Measurements from ENCODE around the gene VSTM5. TPM values are rescaled to one million over a fixed set of nuclear protein-coding genes. Genes with fewer than 3 reads are reported as not detected.
"Not testable (repeated sequence)": the region's sequence is repeated elsewhere in the genome, so short reads cannot be mapped to it uniquely, and the experiment has no call there.

Gene VSTM5
- total RNA-seq, 3 donors from 2014 or later: 0.29 TPM; not detected in 2

- H3K4me1 ChIP-seq: no peaks in the 10 kb centered on the region
- H3K4me3 ChIP-seq: no peak overlapping the region
- no peaks in the 10 kb centered on the region for H3K27me3 ChIP-seq
- no peak for DNase-seq (ENCODE audit: low spot score in 2 of 2)
- no peaks in the 10 kb centered on the region for H3K36me3 ChIP-seq
- intact Hi-C loops (cut with DNase I; ENCODE audit: low total_unique reads): no loop called here
- H3K9me3 ChIP-seq: no peaks in the 10 kb centered on the region
- H3K27ac ChIP-seq: no peak overlapping the region
- TF ChIP-seq POLR2A (IDR thresholded peaks at IDR 0.05): no peak
- no peak for TF ChIP-seq CTCF (IDR thresholded peaks at IDR 0.05)
- no peak for TF ChIP-seq POLR2AphosphoS5 (IDR thresholded peaks at IDR 0.05)
Measured at GRCh38 chr11:93875637-93876036, 25.2 kb upstream of the VSTM5 start.

- Histone ChIP-seq H3K27me3 (no peaks in the 10 kb centered on the region), H3K9me3 (no peaks in the 10 kb centered on the region), H3K4me1 (no peaks in the 10 kb centered on the region), H3K27ac (no peak overlapping the region), H3K4me3 (no peak overlapping the region), H3K36me3 (no peaks in the 10 kb centered on the region)
- DNase-seq (ENCODE audit: low spot score in 2 of 2): no peak
- TF ChIP-seq CTCF (IDR thresholded peaks at IDR 0.05) (no peak), POLR2AphosphoS5 (IDR thresholded peaks at IDR 0.05) (no peak), POLR2A (IDR thresholded peaks at IDR 0.05) (no peak)
- intact Hi-C loops (cut with DNase I; ENCODE audit: low total_unique reads): no loop called here
Measured at GRCh38 chr11:93871526-93871925, 21.1 kb upstream of the VSTM5 start.

GRCh38 chr11:93870616-93871015, 20.2 kb upstream of the VSTM5 start:
- H3K4me3 ChIP-seq: no peak overlapping the region
- intact Hi-C loops (cut with DNase I; ENCODE audit: low total_unique reads): no loop called here
- no peaks in the 10 kb centered on the region for H3K9me3 ChIP-seq
- TF ChIP-seq CTCF (IDR thresholded peaks at IDR 0.05) (no peak), POLR2A (IDR thresholded peaks at IDR 0.05) (no peak), POLR2AphosphoS5 (IDR thresholded peaks at IDR 0.05) (no peak)
- H3K27ac ChIP-seq: no peak overlapping the region
- H3K27me3 ChIP-seq: no peaks in the 10 kb centered on the region
- H3K36me3 ChIP-seq: no peaks in the 10 kb centered on the region
- H3K4me1 ChIP-seq: no peaks in the 10 kb centered on the region
- DNase-seq (ENCODE audit: low spot score in 2 of 2): no peak

- DNase-seq (ENCODE audit: low spot score in 2 of 2): no peak
- intact Hi-C loops (cut with DNase I; ENCODE audit: low total_unique reads): no loop called here
- H3K36me3 ChIP-seq: no peaks in the 10 kb centered on the region
- no peaks in the 10 kb centered on the region for H3K9me3 ChIP-seq
- H3K4me3 ChIP-seq: no peak overlapping the region
- no peaks in the 10 kb centered on the region for H3K27me3 ChIP-seq
- H3K27ac ChIP-seq: no peak overlapping the region
- no peak for TF ChIP-seq POLR2A (IDR thresholded peaks at IDR 0.05)
- no peak for TF ChIP-seq POLR2AphosphoS5 (IDR thresholded peaks at IDR 0.05)
- TF ChIP-seq CTCF (IDR thresholded peaks at IDR 0.05): no peak
- no peaks in the 10 kb centered on the region for H3K4me1 ChIP-seq
Measured at GRCh38 chr11:93869830-93870229, 19.4 kb upstream of the VSTM5 start.

- H3K9me3 ChIP-seq; H3K27ac ChIP-seq; H3K4me1 ChIP-seq; intact Hi-C loops (cut with DNase I; ENCODE audit: low total_unique reads); H3K4me3 ChIP-seq; H3K27me3 ChIP-seq; H3K36me3 ChIP-seq; DNase-seq (ENCODE audit: low spot score in 2 of 2): not testable (repeated sequence)
Measured at GRCh38 chr11:93868404-93868803, 18.0 kb upstream of the VSTM5 start.

GRCh38 chr11:93861808-93862207, 11.4 kb upstream of the VSTM5 start:
- Histone ChIP-seq H3K4me3 (no peak overlapping the region), H3K27ac (no peak overlapping the region), H3K9me3 (no peaks in the 10 kb centered on the region), H3K36me3 (no peaks in the 10 kb centered on the region), H3K4me1 (peaks cover 0 to 3% of the 10 kb centered on the region in 2 donors), H3K27me3 (no peaks in the 10 kb centered on the region)
- intact Hi-C loops (cut with DNase I; ENCODE audit: low total_unique reads): no loop called here
- TF ChIP-seq CTCF (IDR thresholded peaks at IDR 0.05) (no peak), POLR2A (IDR thresholded peaks at IDR 0.05) (no peak), POLR2AphosphoS5 (IDR thresholded peaks at IDR 0.05) (no peak)
- DNase-seq (ENCODE audit: low spot score in 2 of 2): no peak

All from breast epithelium (tissue), 4 donors.